Epithelial cell of proximal tubule (primary cell): ENCODE results near the gene STK35. TPM values are rescaled to one million over a fixed set of nuclear protein-coding genes. Genes with fewer than 3 reads are reported as not detected.

Experiments used
- DNase-seq: peaks from one replicate; pipeline ENCODE4 v3.0.0-alpha.2; 2011; ENCODE audit warnings: low read depth
- H3K4me3 ChIP-seq: 2 replicates; pipeline ENCODE4 v1.5.1; 2011; ENCODE audit warnings: low read depth, mild to moderate bottlenecking, low read length
- total RNA-seq: library from RNA; depleted of rRNA; stranded (reverse); fragments of >200 nt; gene quantifications from 2 replicates; pipeline ENCODE4 v1.2.3, GENCODE V29; 2015
- TF ChIP-seq, protein P1 (sequence below): conservative IDR thresholded peaks from 2 replicates; pipeline ENCODE4 v1.5.1; 2012; ENCODE audit warnings: low read depth, mild to moderate bottlenecking, low read length

The STK35 gene
- total RNA-seq, 1 donor from 2014 or later = 23.8 TPM

DNA sequence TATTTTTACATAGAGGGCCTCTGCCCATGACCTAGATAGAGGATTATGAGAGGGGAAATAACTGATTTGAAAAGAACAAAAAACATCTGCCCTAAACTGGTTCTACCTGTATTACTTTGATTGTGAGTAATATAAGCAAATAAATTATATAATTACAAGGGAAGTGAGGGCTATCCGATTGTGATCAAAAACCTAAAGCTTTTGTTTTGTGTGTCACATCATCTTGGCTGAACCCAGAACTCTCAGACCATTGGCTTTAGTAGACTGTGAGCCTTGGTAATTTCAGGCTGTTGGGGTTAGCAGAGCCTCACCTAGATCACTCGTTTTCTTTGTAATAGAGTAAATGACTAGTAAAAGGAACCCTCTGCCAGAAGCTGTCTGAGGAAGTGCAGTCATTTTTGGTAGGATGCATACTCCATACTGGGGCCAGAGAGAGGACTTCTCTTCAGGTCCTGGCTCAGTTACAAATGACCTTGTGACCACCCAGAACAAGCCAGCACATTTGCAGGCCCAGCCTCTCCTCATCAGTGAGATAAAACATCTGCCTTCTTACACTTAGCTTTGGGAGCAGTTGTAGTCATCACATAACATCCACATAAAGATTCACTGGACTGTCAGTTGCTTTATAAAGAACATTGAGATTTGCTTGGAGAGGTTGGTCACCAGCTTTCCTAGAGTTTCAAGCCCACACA, 13.5 kb downstream of the STK35 start:
- DNase-seq = no peak
- TF ChIP-seq, protein P1, sequence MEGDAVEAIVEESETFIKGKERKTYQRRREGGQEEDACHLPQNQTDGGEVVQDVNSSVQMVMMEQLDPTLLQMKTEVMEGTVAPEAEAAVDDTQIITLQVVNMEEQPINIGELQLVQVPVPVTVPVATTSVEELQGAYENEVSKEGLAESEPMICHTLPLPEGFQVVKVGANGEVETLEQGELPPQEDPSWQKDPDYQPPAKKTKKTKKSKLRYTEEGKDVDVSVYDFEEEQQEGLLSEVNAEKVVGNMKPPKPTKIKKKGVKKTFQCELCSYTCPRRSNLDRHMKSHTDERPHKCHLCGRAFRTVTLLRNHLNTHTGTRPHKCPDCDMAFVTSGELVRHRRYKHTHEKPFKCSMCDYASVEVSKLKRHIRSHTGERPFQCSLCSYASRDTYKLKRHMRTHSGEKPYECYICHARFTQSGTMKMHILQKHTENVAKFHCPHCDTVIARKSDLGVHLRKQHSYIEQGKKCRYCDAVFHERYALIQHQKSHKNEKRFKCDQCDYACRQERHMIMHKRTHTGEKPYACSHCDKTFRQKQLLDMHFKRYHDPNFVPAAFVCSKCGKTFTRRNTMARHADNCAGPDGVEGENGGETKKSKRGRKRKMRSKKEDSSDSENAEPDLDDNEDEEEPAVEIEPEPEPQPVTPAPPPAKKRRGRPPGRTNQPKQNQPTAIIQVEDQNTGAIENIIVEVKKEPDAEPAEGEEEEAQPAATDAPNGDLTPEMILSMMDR = no peak
- H3K4me3 ChIP-seq = no peak overlapping the region

- no peak for DNase-seq
- TF ChIP-seq, protein P1 = no peak
- H3K4me3 ChIP-seq = no peak overlapping the region
Observed at GRCh38 chr20:2116170-2116940, 14.7 kb downstream of the STK35 start.

GRCh38 chr20:2118783-2119182, 17.2 kb downstream of the STK35 start:
- TF ChIP-seq, protein P1 = no peak
- H3K4me3 ChIP-seq = no peak overlapping the region
- DNase-seq = no peak

- TF ChIP-seq, protein P1 = no peak
- no peak overlapping the region for H3K4me3 ChIP-seq
- no peak for DNase-seq
Observed at GRCh38 chr20:2122936-2123335, 21.3 kb downstream of the STK35 start.

- DNase-seq = no peak
- TF ChIP-seq, protein P1 = no peak
- H3K4me3 ChIP-seq = no peak overlapping the region
Observed at GRCh38 chr20:2123720-2124119, 22.1 kb downstream of the STK35 start.

DNA sequence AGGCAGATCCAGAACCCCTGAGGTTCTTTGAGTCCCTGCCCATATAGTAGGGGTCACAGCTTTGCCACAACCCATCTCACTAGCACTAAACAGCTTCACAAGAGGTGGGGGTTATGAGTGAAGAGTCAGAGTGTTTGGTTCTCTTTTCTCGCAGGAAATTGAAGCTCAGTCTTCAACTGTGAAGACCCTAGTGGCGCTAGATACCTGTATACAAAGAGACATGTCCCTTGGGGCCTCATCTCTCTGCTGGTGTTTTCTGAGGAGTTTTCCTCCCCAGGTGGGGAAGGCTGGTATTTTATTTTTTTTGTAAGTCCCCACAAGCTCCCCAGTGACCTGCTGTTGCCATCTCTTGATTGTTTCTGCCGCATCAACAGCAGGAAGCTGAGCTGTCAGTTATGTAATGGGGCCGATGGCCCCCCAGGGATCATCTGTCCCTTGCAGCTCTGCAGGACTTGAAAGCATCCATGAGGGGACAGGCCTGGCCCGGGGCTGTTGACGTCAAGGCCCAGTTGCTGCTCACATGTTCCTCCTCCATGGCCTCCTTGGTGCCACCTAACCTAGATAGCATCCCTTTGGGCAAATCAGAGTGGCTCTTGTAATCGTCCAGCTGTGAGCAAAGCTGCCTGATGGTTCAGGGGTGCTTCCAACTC, 23.1 kb downstream of the STK35 start:
- no peak for DNase-seq
- TF ChIP-seq, protein P1 = no peak

More for the DNA sequence above, 23.1 kb downstream of the STK35 start:
- H3K4me3 ChIP-seq = no peak overlapping the region
